Caki2 (cell line): ENCODE data around the gene MAPK8. TPM values are rescaled to one million over a fixed set of nuclear protein-coding genes. Genes with fewer than 3 reads are reported as not detected.

ENCODE experiments used
- DNase-seq: peaks from one replicate; pipeline ENCODE4 v3.0.0-alpha.2; 2015; ENCODE audit warnings: low read depth
- in situ Hi-C: cut with HindIII; loops from 2 replicates; pipeline ENCODE4 v1.10.0; 2016; ENCODE audit warnings: low sequenced_read_pairs, low pct_unique_long_range_greater_than_20kb, mixed read lengths
- total RNA-seq: library from RNA; depleted of rRNA; stranded (reverse); fragments of >200 nt; shearing (Covaris generic); gene quantifications from 2 replicates; pipeline ENCODE4 v1.2.3, GENCODE V29; 2014; ENCODE audit warnings: low replicate concordance

The MAPK8 gene
- total RNA-seq, 1 experiment from 2014 or later, result 93.7 TPM

- in situ Hi-C loops, result no loop called here
- no peak for DNase-seq
Observed at GRCh38 chr10:48430402-48430993, 124.0 kb downstream of the MAPK8 start.

- DNase-seq, result no peak
- in situ Hi-C loops, result no loop called here
Observed at GRCh38 chr10:48431871-48432270, 125.4 kb downstream of the MAPK8 start.

- no peak for DNase-seq
- in situ Hi-C loops, result no loop called here
Observed at GRCh38 chr10:48437546-48437945, 131.1 kb downstream of the MAPK8 start.

GRCh38 chr10:48439031-48439430 is 132.6 kb downstream of the MAPK8 start:
- no peak for DNase-seq
- in situ Hi-C loops, result no loop called here

GRCh38 chr10:48439581-48440041 is 133.1 kb downstream of the MAPK8 start:
- no peak for DNase-seq
- in situ Hi-C loops, result no loop called here

- no peak for DNase-seq
- in situ Hi-C loops, result no loop called here
Observed at GRCh38 chr10:48440771-48441170, 134.3 kb downstream of the MAPK8 start.

GRCh38 chr10:48442090-48442808 is 135.8 kb downstream of the MAPK8 start:
- DNase-seq, result no peak
- in situ Hi-C loops, result no loop called here

GRCh38 chr10:48442809-48443177 is 136.3 kb downstream of the MAPK8 start:
- no peak for DNase-seq
- in situ Hi-C loops, result no loop called here

- peak; percentile 16 for DNase-seq
- in situ Hi-C loops, result no loop called here
Observed at GRCh38 chr10:48444266-48444665, 137.8 kb downstream of the MAPK8 start.

- DNase-seq, result no peak
- in situ Hi-C loops, result no loop called here
Observed at GRCh38 chr10:48444861-48445841, 138.7 kb downstream of the MAPK8 start.

GRCh38 chr10:48445932-48446331 is 139.5 kb downstream of the MAPK8 start:
- DNase-seq, result no peak
- in situ Hi-C loops, result no loop called here

- in situ Hi-C loops, result no loop called here
- DNase-seq, result no peak
Observed at GRCh38 chr10:48446785-48447184, 140.3 kb downstream of the MAPK8 start.

- in situ Hi-C loops, result no loop called here
- no peak for DNase-seq
Observed at GRCh38 chr10:48447356-48448215, 141.1 kb downstream of the MAPK8 start.

GRCh38 chr10:48448796-48449195 is 142.3 kb downstream of the MAPK8 start:
- no peak for DNase-seq
- in situ Hi-C loops, result no loop called here

- DNase-seq, result no peak
- in situ Hi-C loops, result no loop called here
Observed at GRCh38 chr10:48449501-48450232, 143.2 kb downstream of the MAPK8 start.

GRCh38 chr10:48450233-48450740 is 143.8 kb downstream of the MAPK8 start:
- in situ Hi-C loops, result no loop called here
- DNase-seq, result no peak

- DNase-seq, result no peak
- in situ Hi-C loops, result no loop called here
Observed at GRCh38 chr10:48450741-48451466, 144.4 kb downstream of the MAPK8 start.
